Epithelial cell of prostate (primary cell): Measurements from ENCODE around the gene MMD2.
"Not testable (repeated sequence)": the region's sequence is repeated elsewhere in the genome, so short reads cannot be mapped to it uniquely, and the experiment has no call there.

Experiments used
- DNase-seq: peaks from one replicate; pipeline ENCODE4 v3.0.0-alpha.2; 2011; ENCODE audit warnings: low read depth, low spot score
- H3K27ac ChIP-seq: fragments of 450-650 bp; 2 replicates; pipeline ENCODE4 v1.5.1; 2017; ENCODE audit warnings: mild to moderate bottlenecking

Gene MMD2, protein sequence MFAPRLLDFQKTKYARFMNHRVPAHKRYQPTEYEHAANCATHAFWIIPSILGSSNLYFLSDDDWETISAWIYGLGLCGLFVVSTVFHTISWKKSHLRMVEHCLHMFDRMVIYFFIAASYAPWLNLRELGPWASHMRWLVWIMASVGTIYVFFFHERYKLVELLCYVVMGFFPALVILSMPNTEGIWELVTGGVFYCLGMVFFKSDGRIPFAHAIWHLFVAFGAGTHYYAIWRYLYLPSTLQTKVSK

GRCh38 chr7:4958477-4959301 lies at the start of gene MMD2:
Gene MMD2, minus strand, starts transcription at chr7:4959187. Its CDS starts 170 bp downstream, at chr7:4959017.
- DNase-seq, result no peak
- H3K27ac ChIP-seq, result no peak within 1 kb of the TSS

DNA sequence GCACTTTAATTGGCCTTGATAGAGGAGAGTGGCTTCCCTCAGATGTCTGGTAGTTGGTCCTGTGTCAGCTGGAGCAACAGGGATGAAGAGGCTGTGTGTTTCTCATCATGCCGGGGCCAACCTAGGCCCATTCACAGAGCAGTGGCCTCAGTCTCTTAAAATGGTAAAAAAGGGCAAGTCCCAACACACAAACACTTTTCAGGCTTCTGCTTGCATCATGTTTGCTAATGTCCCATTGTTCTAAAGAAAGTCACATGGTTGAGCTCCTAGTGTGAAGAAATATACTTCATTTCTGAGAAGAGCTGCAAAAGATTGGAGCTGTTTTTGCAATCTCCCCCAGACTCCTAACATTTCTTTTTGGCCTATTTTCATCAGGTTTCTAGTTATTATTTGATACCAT lies 46.1 kb upstream of the MMD2 start:
- H3K27ac ChIP-seq, result peak overlapping the region; percentile 43
- peak; percentile 6 for DNase-seq

GRCh38 chr7:5001911-5002310 lies 42.9 kb upstream of the MMD2 start:
- no peak for DNase-seq
- peak overlapping the region; percentile 4 for H3K27ac ChIP-seq

DNA sequence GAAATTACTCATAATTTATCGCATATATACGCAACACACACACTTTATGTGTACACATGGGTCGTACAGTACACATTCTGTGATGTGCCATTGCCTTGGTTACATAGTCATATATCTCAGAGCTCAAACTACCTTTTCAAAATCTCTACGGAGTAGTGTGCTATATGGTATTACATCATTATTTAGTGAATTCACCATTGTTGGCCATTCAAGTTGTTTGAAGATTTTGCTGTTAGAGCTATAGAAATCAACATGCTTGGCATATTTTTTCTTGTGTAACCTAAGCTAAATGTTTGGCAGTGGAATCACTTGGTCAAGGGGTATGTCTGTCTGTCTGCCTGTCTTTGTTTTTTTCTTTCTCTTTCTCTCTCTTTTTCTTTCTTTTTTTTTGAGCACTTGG lies 42.0 kb upstream of the MMD2 start:
- H3K27ac ChIP-seq, result peak overlapping the region; percentile 4
- no peak for DNase-seq

DNA sequence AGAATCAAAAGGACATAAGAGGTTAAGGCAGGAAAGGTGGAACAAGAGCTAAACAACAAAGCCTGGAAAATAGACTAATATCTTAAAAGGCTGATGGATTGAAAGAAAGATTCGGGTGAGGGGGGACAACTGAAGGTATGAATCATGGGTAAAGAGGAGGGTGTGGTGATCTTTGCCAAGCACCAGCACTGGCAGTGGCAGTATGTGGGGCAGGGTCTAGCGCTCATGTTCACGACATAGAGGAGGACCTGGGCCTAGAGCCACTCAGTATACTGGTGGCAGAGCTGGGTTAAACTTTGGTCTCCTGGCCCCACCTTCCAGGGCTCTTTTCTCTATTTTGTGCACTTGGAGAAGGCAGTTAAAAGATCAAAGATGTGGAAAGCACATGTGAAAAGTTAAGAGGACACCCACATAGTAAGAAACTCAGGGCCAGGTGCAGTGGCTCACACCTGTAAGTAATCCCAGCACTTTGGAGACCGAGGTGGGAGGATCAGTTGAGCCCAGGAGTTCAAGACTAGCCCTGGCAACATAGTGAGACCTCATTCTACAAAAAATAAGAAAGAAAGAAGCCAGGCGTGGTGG lies 40.5 kb upstream of the MMD2 start:
- no peak overlapping the region for H3K27ac ChIP-seq
- no peak for DNase-seq

DNA sequence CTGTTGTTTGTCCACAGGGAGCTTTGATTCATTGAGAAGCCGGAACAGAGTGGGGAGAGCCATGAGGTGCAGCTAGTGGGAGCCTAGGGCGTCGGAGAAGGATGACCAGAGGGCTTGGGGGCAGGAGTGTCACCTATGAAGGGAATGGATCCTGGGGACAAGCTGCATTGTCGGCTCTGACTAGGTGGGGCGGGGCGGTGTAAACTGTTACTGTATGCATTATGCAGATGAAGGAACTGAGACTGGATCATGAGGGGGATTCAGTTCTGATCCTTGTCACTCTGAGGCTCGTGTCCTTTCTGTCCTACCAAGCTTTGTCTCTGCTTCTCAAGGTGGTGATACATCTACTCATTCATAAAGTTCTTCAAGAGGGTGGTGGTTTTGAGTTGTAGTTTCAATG lies 39.9 kb upstream of the MMD2 start:
- DNase-seq, result no peak
- no peak overlapping the region for H3K27ac ChIP-seq

- H3K27ac ChIP-seq, result no peak overlapping the region
- no peak for DNase-seq
Observed at GRCh38 chr7:4998244-4998643, 39.3 kb upstream of the MMD2 start.

DNA sequence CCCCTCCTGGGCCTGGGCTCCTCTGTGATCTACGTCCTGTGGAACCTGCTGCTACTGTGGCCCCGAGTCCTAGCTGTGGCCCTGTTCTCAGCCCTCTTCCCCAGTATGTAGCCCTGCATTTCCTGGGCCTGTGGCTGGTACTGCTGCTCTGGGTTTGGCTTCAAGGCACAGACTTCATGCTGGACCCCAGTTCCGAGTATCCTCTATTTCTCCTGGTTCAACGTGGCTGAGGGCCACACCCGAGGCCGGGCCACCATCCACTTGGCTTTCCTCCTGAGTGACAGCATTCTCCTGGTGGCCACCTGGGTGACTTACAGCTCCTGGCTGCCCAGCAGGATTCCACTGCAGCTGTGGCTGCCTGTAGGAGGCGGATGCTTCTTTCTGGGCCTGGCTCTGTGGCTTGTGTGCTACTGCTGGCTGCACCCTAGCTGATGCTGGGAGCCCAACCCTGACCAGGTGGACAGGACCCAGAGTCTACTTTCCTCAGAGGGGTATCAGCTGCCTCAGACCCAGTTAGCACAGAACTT lies 37.8 kb upstream of the MMD2 start:
- DNase-seq, result no peak
- no peak overlapping the region for H3K27ac ChIP-seq

- no peak overlapping the region for H3K27ac ChIP-seq
- no peak for DNase-seq
Observed at GRCh38 chr7:4995429-4995969, 36.5 kb upstream of the MMD2 start.

DNA sequence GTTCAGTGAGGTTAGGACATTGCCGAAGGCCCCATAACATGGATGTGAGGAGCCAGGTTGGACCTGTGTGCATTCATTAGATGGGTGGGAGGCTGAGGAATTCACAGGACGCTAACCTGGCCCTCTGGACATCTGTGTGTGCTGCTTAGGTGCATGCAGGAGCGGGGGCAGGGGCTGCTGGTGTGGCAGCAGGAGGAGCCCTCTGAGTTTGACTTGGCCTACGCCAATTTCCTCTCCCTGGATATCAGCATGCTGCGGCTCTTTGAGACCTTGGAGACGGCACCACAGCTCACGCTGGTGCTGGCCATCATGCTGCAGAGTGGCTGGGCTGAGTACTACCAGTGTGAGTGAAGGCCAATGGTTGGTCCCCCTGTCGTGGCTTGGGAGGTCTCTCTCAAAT lies 34.5 kb upstream of the MMD2 start:
- no peak for DNase-seq
- no peak overlapping the region for H3K27ac ChIP-seq

GRCh38 chr7:4982741-4983140 lies 23.8 kb upstream of the MMD2 start:
- DNase-seq, H3K27ac ChIP-seq: not testable (repeated sequence)

DNA sequence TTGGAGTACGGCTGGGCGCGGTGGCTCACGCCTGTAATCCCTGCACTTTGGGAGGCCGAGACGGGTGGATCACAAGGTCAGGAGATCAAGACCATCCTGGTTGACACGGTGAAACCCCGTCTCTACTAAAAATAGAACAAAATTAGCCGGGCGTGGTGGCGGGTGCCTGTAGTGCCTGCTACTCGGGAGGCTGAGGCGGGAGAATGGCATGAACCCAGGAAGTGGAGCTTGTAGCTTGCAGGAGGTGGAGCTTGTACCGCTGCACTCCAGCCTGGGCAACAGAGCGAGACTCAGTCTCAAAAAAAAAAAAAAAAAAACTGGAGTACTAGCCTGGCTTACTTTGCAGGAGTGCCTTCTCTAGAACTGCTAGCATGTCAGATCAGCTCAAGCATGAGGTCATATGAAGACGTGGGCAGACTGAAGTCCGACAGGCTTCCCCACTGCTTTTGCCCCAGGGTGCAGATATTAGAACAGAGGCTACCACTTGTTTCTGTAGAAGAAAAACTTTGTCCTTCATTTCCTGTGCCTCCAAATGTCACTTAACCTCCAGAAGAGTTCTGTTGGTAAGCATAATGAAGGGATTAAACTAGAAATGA lies 22.4 kb upstream of the MMD2 start:
- H3K27ac ChIP-seq, result not testable (repeated sequence)

GRCh38 chr7:4975626-4976025 lies 16.6 kb upstream of the MMD2 start:
- not testable (repeated sequence) for DNase-seq

More for the DNA sequence above, 22.4 kb upstream of the MMD2 start:
- not testable (repeated sequence) for DNase-seq

GRCh38 chr7:4973728-4974198 lies 14.8 kb upstream of the MMD2 start:
- DNase-seq, result peak; percentile 46
- peak overlapping the region; percentile 55 for H3K27ac ChIP-seq

More at GRCh38 chr7:4975626-4976025, 16.6 kb upstream of the MMD2 start:
- H3K27ac ChIP-seq, result not testable (repeated sequence)

DNA sequence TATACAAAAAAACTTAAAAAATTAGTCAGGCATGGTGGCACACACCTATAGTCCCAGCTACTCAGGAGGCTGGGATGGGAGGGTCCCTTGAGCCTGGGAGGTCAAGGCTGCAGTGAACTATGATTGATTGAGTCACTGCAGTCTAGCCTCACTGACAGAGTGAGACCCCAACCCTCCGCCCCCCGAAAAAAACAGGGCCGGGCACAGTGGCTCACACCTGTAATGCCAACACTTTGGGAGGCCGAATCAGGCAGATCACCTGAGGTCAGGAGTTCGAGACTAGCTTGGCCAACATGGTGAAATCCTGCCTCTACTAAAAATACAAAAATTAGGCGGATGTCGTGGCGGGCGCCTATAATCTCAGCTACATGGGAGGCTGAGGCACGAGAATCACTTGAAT lies 13.5 kb upstream of the MMD2 start:
- not testable (repeated sequence) for DNase-seq, H3K27ac ChIP-seq

- H3K27ac ChIP-seq, result no peak overlapping the region
- DNase-seq, result no peak
Observed at GRCh38 chr7:4965295-4966022, 6.5 kb upstream of the MMD2 start.

- no peak overlapping the region for H3K27ac ChIP-seq
- DNase-seq, result no peak
Observed at GRCh38 chr7:4964506-4964905, 5.5 kb upstream of the MMD2 start.

DNA sequence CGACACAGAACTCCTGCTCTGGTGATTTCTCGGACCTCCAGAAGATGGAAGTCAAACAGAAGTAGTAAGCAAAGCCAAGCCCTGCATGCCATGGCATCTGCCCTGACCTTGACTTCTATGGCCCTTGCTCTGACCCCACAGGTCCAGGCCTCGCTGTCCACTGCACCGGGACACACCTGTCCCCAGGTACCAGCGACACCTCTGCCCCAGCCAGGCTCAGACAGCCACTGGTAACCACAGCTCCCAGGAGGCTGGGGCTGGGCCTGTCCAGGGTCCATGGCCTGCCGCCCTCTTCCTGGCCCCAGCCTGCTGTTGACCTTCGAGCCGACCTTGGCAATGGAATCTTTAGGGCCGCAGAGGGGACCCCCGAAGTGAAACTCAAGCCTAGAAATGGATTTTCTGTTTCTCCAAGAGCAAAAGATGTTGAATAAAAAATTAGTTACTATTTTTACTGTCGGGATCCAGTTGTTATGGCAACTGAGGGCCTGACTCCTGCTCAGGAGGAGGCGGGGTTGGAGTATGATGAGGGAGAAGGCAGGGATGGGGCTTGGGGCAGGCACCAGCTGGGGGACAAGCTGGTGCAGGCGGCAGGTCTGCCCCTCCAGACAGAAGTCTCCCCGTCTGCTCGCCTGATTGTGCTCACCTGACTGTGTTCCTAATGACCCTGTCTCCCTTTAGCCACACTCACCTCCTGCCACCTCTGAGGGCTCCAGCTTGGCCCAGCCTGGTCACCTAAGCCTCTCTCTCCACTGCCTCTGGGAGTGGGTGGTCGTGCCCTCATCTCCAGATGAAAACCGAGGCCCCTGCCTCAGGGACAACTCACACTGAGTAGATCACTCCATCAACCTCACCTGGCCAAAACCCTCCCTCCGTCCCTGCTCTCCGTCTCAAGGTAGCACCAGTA lies 4.1 kb upstream of the MMD2 start:
- no peak for DNase-seq
- no peak overlapping the region for H3K27ac ChIP-seq

- DNase-seq, result no peak
- H3K27ac ChIP-seq, result no peak overlapping the region
Observed at GRCh38 chr7:4960363-4960762, 1.4 kb upstream of the MMD2 start.
